Astrocyte of the cerebellum (primary cell): ENCODE results near the gene IRF2.
A peak's percentile ranks its signal among the peaks of the same experiment; 100 is the strongest.

ENCODE experiments used
- DNase-seq: peaks from one replicate; pipeline ENCODE4 v3.0.0-alpha.2; 2011; ENCODE audit warnings: low read depth
- H3K4me3 ChIP-seq: 2 replicates; pipeline ENCODE4 v1.5.1; 2011; ENCODE audit warnings: mild to moderate bottlenecking, low read depth, low read length, moderate library complexity
- CTCF ChIP-seq: IDR thresholded peaks from 2 replicates; pipeline ENCODE4 v1.5.1; 2012; ENCODE audit warnings: low read length, low read depth, moderate library complexity, mild to moderate bottlenecking; ENCODE audit errors: missing control alignments
- in situ Hi-C: cut with HindIII; loops from 2 replicates; pipeline ENCODE4 v1.10.0; 2017; ENCODE audit warnings: low sequenced_read_pairs

Gene IRF2

GRCh38 chr4:184358521-184359232, 115.7 kb downstream of the IRF2 start:
- in situ Hi-C loops, result no loop called here
- no peak overlapping the region for H3K4me3 ChIP-seq
- no peak for DNase-seq
- TF ChIP-seq CTCF, result no peak

- no peak overlapping the region for H3K4me3 ChIP-seq
- TF ChIP-seq CTCF, result no peak
- DNase-seq, result no peak
- in situ Hi-C loops, result no loop called here
Observed at GRCh38 chr4:184357772-184358171, 116.6 kb downstream of the IRF2 start.

- in situ Hi-C loops, result no loop called here
- no peak overlapping the region for H3K4me3 ChIP-seq
- no peak for DNase-seq
- TF ChIP-seq CTCF, result no peak
Observed at GRCh38 chr4:184357165-184357564, 117.2 kb downstream of the IRF2 start.

- H3K4me3 ChIP-seq, result no peak overlapping the region
- no peak for DNase-seq
- TF ChIP-seq CTCF, result no peak
- in situ Hi-C loops, result no loop called here
Observed at GRCh38 chr4:184356366-184356765, 118.0 kb downstream of the IRF2 start.

- in situ Hi-C loops, result no loop called here
- TF ChIP-seq CTCF, result no peak
- no peak for DNase-seq
- H3K4me3 ChIP-seq, result no peak overlapping the region
Observed at GRCh38 chr4:184355857-184356256, 118.5 kb downstream of the IRF2 start.

- in situ Hi-C loops, result no loop called here
- TF ChIP-seq CTCF, result no peak
- DNase-seq, result peak; percentile 48
- H3K4me3 ChIP-seq, result no peak overlapping the region
Observed at GRCh38 chr4:184355111-184355604, 119.2 kb downstream of the IRF2 start.
